MCF 10A (cell line): ENCODE measurements around the gene ZMIZ1. TPM values are rescaled to one million over a fixed set of nuclear protein-coding genes. Genes with fewer than 3 reads are reported as not detected.
A peak's percentile ranks its signal among the peaks of the same experiment; 100 is the strongest.

Experiments
- BruUV-seq: library from RNA; stranded (reverse); fragments of 400-500 nt; replicated peaks from 2 replicates; lab custom pipeline; 2021; lab: Mats Ljungman, UMichigan
- CTCF ChIA-PET: fragments of 300-600 bp; sonication (Branson Sonifier 250); formaldehyde crosslinking; extraction: SDS; loops from one replicate; lab custom pipeline; 2021; ENCODE audit warnings: antibody characterized with exemption, inconsistent platforms; lab: Yijun Ruan, JAX
- POLR2A ChIA-PET: fragments of 300-600, 350-650 bp; sonication (Branson Sonifier 250); formaldehyde crosslinking; extraction: SDS; loops from one replicate; lab custom pipeline; 2020; ENCODE audit warnings: antibody characterized with exemption, inconsistent platforms; lab: Yijun Ruan, JAX
- DNase-seq: peaks from one replicate; pipeline ENCODE4 v3.0.0-alpha.2; 2018; ENCODE audit not compliant: unreplicated experiment
- H3K27ac Mint-ChIP-seq: one replicate; pipeline ENCODE4 v1.8.0; 2022; ENCODE audit warnings: mild to moderate bottlenecking, low read depth, mixed read lengths; ENCODE audit not compliant: unreplicated experiment
- H3K27me3 Mint-ChIP-seq: one replicate; pipeline ENCODE4 v1.8.0; 2022; ENCODE audit warnings: mixed read lengths; ENCODE audit not compliant: insufficient read depth, unreplicated experiment
- H3K36me3 Mint-ChIP-seq: one replicate; pipeline ENCODE4 v1.8.0; 2022; ENCODE audit warnings: mild to moderate bottlenecking, moderate library complexity, mixed read lengths; ENCODE audit not compliant: insufficient read depth, unreplicated experiment
- H3K4me1 Mint-ChIP-seq: one replicate; pipeline ENCODE4 v1.8.0; 2022; ENCODE audit warnings: mixed read lengths; ENCODE audit not compliant: insufficient read depth, unreplicated experiment
- H3K4me3 Mint-ChIP-seq: one replicate; pipeline ENCODE4 v1.8.0; 2022; ENCODE audit warnings: mild to moderate bottlenecking, moderate library complexity, mixed read lengths; ENCODE audit not compliant: unreplicated experiment
- H3K9me3 Mint-ChIP-seq: one replicate; pipeline ENCODE4 v1.8.0; 2022; ENCODE audit warnings: mixed read lengths; ENCODE audit not compliant: unreplicated experiment
- intact Hi-C: fragments of 100-400 bp; cut with micrococcal nuclease; formaldehyde crosslinking; loops from 2 replicates; pipeline ENCODE4 v1.14.1; 2022
- total RNA-seq: library from RNA; stranded (reverse); gene quantifications from 2 replicates; pipeline ENCODE4 v1.2.3, GENCODE V29; 2022
- TF ChIP-seq, protein P1 (sequence below): fragments of 200-600 bp; IDR thresholded peaks from one replicate; pipeline ENCODE4 v1.8.0; 2022; ENCODE audit warnings: antibody characterized with exemption, mild to moderate bottlenecking; ENCODE audit not compliant: unreplicated experiment

ZMIZ1 gene
- total RNA-seq, 1 experiment from 2014 or later, result 15.5 TPM

DNA sequence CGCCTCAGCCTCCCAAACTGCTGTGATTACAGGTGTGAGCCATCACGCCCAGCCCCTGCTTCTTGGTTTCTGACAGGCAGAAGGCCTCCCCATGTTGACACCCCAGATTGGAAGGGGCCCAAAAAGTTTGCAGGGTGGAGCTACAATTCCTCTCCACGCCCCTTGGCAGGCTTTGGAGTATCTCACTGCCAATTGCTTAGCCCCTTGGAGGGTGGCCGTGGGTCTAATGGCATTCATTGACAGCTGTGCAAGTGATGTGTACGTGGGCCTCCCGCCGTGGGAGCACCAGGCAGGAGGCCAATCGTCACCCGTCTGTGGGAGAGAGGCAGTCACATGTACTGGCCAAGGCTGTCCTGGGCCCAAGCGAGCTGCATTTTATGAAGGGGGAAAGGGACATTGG, 204.8 kb downstream of the ZMIZ1 start:
- ChIA-PET CTCF (interaction anchor here (0.7 kb wide), 1 partner anchor 12 kb away, joined by 3 read pairs; no protein-coding TSS in a partner anchor), POLR2A (interaction anchor here (0.9 kb wide), 1 partner anchor 14 kb away, joined by 3 read pairs; no protein-coding TSS in a partner anchor)
- BruUV-seq, result no TSS peak
- Mint-ChIP-seq H3K36me3 (peaks cover 7% of the 10 kb centered on the region), H3K4me3 (no peak overlapping the region), H3K4me1 (peaks cover 10% of the 10 kb centered on the region), H3K27me3 (no peaks in the 10 kb centered on the region), H3K9me3 (no peaks in the 10 kb centered on the region), H3K27ac (no peak overlapping the region)
- TF ChIP-seq, protein P1, sequence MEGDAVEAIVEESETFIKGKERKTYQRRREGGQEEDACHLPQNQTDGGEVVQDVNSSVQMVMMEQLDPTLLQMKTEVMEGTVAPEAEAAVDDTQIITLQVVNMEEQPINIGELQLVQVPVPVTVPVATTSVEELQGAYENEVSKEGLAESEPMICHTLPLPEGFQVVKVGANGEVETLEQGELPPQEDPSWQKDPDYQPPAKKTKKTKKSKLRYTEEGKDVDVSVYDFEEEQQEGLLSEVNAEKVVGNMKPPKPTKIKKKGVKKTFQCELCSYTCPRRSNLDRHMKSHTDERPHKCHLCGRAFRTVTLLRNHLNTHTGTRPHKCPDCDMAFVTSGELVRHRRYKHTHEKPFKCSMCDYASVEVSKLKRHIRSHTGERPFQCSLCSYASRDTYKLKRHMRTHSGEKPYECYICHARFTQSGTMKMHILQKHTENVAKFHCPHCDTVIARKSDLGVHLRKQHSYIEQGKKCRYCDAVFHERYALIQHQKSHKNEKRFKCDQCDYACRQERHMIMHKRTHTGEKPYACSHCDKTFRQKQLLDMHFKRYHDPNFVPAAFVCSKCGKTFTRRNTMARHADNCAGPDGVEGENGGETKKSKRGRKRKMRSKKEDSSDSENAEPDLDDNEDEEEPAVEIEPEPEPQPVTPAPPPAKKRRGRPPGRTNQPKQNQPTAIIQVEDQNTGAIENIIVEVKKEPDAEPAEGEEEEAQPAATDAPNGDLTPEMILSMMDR, result no peak
- intact Hi-C loops, result no loop called here
- peak; percentile 21 for DNase-seq

DNA sequence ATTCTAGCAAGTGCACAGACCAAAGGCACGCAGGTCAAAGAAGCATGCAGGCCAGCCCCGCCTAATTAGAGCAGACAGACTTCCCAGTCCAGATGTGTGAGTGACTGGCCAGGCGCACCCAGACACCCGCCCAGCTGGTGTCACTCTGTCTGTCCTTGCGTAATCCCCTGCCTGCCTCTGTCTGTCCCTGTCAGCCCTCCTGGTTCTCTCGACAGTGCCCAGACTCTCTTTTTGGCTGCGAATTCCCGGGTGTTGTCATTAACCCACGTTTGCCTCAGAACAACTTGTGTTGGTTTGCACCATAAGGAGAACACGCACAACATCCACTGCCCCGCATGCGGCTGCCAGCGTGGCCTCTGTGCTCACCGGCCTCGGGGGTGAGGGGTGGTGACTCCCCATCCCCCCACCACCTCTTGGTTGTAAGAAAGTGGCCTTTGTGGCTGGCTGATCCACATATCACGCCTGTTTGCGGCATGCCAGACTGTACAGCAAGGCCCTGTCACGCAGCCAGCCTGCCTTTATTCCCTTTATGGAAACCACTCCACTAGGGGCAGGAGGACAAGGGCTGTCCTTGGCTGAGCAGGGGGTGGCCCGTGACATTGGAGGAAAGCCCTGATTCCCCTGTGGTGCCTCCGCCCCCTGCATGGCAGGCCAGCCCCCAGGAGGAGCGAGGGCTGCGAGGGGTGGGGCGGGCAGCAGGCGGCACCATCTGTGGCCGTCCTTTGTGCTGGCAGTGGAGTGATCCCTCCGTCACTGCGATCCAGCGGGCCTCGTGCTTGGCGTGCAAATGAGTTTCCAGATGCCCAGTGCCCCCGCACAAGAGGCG, 205.7 kb downstream of the ZMIZ1 start:
- intact Hi-C loops, result no loop called here
- no peak overlapping the region for H3K4me3 Mint-ChIP-seq
- H3K27ac Mint-ChIP-seq, result no peak overlapping the region
- POLR2A ChIA-PET, result no interaction called here
- DNase-seq, result peak; percentile 22
- H3K4me1 Mint-ChIP-seq, result peaks cover 7% of the 10 kb centered on the region
- no peaks in the 10 kb centered on the region for H3K9me3 Mint-ChIP-seq
- CTCF ChIA-PET, result interaction anchor here (0.7 kb wide), 1 partner anchor 13 kb away, joined by 3 read pairs; no protein-coding TSS in a partner anchor
- no peaks in the 10 kb centered on the region for H3K27me3 Mint-ChIP-seq
- BruUV-seq, result no TSS peak
- H3K36me3 Mint-ChIP-seq, result peaks cover 10% of the 10 kb centered on the region
- TF ChIP-seq, protein P1, result no peak

DNA sequence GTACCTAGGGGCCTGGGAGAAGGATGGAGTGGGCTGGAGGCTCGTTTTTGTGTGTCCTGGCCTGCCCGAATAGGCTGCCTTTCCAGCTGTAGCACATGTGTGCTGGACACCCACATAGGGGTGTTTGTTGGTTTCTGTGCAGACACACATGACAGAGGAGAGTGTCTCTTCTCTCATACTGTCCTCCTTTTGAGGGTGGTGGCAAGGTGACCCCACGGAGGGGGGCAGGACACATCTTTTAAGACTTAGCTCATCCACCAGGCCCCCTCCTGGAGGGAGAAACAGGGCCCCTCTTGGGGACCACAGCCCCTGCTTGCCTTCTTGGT, 206.3 kb downstream of the ZMIZ1 start:
- no peak overlapping the region for H3K27ac Mint-ChIP-seq
- peaks cover 7% of the 10 kb centered on the region for H3K4me1 Mint-ChIP-seq
- POLR2A ChIA-PET, result no interaction called here
- no peak for DNase-seq
- H3K36me3 Mint-ChIP-seq, result peaks cover 13% of the 10 kb centered on the region
- H3K9me3 Mint-ChIP-seq, result no peaks in the 10 kb centered on the region
- intact Hi-C loops, result no loop called here
- H3K27me3 Mint-ChIP-seq, result no peaks in the 10 kb centered on the region
- TF ChIP-seq, protein P1, result no peak
- CTCF ChIA-PET, result interaction anchor here (0.7 kb wide), 1 partner anchor 654 kb away, joined by 5 read pairs; no protein-coding TSS in a partner anchor
- H3K4me3 Mint-ChIP-seq, result no peak overlapping the region
- BruUV-seq, result no TSS peak

DNA sequence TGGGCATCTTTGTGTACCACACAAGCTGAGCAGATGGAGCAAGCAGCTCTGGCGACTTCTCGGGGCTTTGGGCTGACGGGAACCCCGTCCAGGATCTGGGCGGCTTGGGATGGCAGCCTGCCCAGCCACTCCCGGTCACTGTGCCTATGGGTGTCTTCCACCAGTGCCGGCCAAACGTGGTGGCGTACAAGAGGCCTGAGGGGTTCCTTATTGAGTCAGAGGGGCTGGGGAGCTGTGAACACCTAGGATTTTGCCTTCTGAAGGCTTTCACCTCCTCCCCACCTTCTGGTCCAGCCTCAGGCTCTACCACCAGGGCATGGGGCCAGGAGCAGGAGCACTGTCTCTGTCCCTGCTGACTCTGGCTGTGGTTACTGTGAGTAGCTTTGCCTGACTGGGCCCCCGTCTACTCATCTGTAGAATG, 206.7 kb downstream of the ZMIZ1 start:
- Mint-ChIP-seq H3K27ac (no peak overlapping the region), H3K4me3 (no peak overlapping the region), H3K27me3 (no peaks in the 10 kb centered on the region), H3K4me1 (peaks cover 7% of the 10 kb centered on the region), H3K9me3 (no peaks in the 10 kb centered on the region), H3K36me3 (peaks cover 13% of the 10 kb centered on the region)
- POLR2A ChIA-PET, result no interaction called here
- no TSS peak for BruUV-seq
- TF ChIP-seq, protein P1, result no peak
- intact Hi-C loops, result no loop called here
- CTCF ChIA-PET, result interaction anchor here (0.7 kb wide), 1 partner anchor 653 kb away, joined by 5 read pairs; no protein-coding TSS in a partner anchor
- no peak for DNase-seq
